ENCODE measurements around the gene TBC1D9.

DNA sequence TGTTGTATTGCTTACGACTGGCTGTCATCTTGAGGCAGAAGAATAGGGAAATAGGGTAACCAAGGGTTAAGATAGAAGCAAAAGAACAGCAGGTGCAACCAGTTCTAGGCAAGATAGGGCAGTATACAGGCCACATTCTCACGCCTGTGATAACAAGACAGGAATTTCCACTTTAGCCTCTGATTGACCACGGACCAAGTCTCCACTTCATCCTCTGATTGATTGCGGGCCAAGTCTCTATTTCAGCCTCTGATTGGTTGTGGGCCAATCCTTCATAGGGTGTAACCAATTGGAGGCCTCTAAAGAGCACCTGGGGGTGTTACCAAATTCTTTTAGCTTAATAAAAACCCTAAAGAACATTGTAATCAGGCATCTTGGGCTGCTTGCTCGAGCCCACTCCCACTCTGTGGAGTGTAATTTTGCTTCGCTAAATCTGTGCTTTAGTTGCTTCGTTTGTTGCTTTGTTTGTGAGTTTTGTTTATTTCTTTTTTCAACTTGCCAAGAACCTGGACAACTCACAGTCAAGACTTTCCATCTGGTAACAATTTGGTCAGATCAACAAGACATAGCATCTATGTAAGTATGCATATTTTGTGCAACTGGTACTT is 8.7 kb upstream of the TBC1D9 start:
- TF ChIP-seq CTCF (IDR thresholded peaks at IDR 0.05; ENCODE audit: low read length) (no peak), EZH2 (optimal IDR thresholded peaks at IDR 0.05; ENCODE audit: low read depth, low read length) (no peak)

All from MM.1S (cell line).